ENCODE data around the gene RLN1.
"Not testable (repeated sequence)": the region's sequence is repeated elsewhere in the genome, so short reads cannot be mapped to it uniquely, and the experiment has no call there.

GRCh38 chr9:5303840-5304795 is 35.6 kb downstream of the RLN1 start, which contains the start of gene RLN2:
- TF ChIP-seq YY1 (IDR thresholded peaks at IDR 0.05; ENCODE audit: insufficient read depth, insufficient read length); ZNF274 (IDR thresholded peaks at IDR 0.05; ENCODE audit: low read depth, low read length): not testable (repeated sequence)

All from NT2/D1 (cell line).